NCI-H2196 (cell line): ENCODE data around the gene EGLN3.
A peak's percentile ranks its signal among the peaks of the same experiment; 100 is the strongest.
"Not testable (repeated sequence)": the region's sequence is repeated elsewhere in the genome, so short reads cannot be mapped to it uniquely, and the experiment has no call there.

Experiments used
- DNase-seq: peaks from one replicate; lab custom pipeline; 2025; ENCODE audit not compliant: unreplicated experiment; lab: John Stamatoyannopoulos, UW

Gene EGLN3

GRCh38 chr14:33962466-33962865 lies 11.6 kb upstream of the EGLN3 start:
- not testable (repeated sequence) for DNase-seq

- DNase-seq: no peak
Observed at GRCh38 chr14:33962016-33962415, 11.1 kb upstream of the EGLN3 start.

- no peak for DNase-seq
Observed at GRCh38 chr14:33959692-33960151, 8.8 kb upstream of the EGLN3 start.

GRCh38 chr14:33958605-33959226 lies 7.8 kb upstream of the EGLN3 start:
- DNase-seq: no peak

DNA sequence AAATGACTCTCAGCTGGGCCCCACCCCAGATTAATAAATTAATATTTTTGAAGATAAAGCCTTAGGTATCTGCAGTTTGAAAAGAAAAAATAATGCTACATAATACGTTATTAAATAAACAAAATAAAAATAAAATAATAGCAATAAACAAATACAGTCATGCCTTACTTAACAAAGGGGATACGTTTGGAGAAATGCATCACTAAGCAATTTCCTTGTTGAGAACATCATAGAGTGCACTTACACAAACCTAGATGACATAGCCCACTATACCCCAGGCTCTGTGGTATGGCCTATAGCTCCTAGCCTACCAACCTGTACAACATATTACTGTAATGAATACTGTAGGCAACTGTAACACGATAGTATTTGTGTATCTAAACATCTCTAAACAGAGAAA lies 7.1 kb upstream of the EGLN3 start:
- DNase-seq: no peak

- no peak for DNase-seq
Observed at GRCh38 chr14:33957299-33957698, 6.4 kb upstream of the EGLN3 start.

- DNase-seq: no peak
Observed at GRCh38 chr14:33956640-33957039, 5.8 kb upstream of the EGLN3 start.

DNA sequence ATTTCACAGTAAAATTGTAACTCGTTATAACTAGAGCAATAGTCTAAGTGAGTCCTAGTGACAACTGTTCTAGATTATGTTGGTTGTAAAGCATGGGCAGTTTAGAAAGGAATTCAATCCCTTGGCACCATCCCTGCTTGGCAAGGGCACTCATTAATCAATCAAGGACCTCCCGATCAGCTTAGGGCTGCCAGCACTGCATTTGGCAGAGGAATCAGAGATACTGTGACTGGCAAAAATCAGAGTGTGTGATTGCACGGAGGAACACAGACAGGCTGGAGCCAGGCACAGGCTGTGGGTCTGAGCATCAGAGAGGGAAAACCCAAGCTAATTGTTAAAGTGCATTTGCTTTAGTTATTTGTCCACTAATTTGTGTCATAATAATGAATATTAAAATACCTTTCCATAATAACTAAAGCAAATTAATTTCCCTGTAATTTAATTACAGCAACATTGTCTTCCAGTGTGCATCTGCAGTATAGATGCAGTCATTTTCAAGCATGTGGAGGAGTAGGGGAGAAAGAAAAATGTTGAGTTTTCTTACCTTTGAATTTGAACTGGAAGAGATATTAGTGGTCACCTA lies 3.2 kb upstream of the EGLN3 start:
- DNase-seq: no peak

GRCh38 chr14:33952541-33952940 lies 1.7 kb upstream of the EGLN3 start:
- DNase-seq: no peak

DNA sequence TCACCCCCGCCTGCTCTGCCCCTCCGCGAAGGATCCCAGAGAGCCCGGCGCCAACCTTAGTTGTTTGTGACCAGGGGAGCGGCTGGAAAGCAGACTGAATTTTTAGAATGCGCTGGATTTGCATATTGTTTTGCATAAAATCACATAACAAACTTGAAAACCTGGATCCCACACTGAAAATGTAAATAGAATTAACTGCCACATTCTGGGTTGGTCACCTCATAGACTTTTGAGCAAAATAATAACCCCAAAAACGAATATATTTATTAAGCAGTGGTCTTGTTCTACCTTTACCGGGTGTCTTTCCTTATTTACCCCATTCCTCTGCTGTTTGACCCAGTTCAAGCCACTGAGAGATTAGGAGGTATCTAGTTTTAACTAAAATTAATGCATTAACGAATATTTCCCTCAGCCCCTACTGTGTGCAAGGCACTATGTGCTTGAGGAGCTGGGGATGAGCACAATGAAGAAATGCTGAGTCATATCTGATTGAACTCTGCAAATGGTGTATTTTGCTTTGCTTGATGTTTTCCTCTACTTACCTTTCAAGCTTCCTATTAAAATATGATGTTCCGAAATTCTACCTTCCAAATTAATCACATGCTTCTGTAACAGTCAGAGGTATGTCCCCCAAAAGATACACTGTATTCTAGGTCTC lies 438 bp upstream of the EGLN3 start:
- DNase-seq: no peak

DNA sequence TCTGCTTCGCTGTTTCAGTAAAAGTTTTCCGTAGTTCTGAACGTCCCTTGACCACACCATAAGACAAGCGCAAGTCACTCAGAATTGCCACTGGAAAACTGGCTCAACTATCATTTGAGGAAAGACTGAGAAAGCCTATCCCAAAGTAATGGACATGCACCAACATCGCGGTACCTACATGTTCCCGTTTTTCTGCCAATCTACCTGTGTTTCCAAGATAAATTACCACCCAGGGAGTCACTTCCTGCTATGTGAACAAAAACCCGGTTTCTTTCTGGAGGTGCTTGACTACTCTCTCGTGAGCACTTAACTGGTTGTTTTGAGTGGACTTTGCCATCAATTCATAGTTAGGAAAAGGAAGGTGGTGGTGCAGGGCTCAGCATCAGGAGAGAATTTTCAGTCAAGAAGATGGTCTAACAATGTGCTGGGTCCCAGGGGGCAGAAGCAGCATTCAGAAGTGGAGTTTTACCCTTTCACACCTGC lies 1.4 kb downstream of the EGLN3 start:
- no peak for DNase-seq

GRCh38 chr14:33948869-33949408 lies 1.9 kb downstream of the EGLN3 start:
- no peak for DNase-seq

GRCh38 chr14:33948145-33948868 lies 2.6 kb downstream of the EGLN3 start:
- no peak for DNase-seq

GRCh38 chr14:33946679-33947476 lies 4.0 kb downstream of the EGLN3 start:
- no peak for DNase-seq

DNA sequence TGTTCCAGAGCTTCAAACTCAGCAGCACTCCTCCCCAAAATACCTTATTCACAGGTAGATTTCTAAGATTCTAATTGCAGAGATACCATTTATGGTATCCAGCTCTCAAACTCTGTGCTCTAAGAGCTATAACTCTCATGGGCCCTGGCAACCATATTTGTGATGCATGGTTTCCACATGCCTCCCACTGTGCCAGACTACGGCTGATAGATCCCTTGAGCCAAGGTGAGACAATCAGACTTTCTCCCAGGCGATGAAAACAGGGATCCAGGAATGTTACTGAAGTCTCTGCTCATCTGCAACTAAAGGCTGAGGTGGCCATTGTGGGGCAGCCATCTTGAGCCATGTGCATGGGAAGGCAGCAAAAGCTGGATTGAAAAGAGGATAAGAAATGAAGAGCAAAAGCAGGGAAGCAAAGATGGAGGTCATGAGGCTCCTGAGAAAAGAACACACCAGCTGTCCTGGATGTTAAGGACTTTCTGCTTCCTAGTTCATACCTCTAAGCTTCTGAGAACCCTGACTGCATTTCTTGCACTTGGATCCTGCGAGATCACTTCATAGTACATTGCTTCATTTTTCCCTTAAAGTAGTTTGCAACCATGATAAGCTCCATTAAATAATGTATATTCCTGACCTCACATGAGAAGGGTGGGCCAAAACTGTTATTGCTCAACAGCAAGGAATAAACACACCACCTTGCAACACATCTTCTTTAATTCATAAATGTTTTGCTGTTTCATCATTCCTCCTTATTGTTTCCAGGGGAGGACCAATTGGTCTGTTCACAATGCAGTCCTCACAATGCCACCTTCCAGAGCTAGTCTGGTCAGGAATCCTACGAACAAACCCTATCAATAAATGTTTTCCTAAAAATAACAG lies 5.4 kb downstream of the EGLN3 start:
- no peak for DNase-seq

DNA sequence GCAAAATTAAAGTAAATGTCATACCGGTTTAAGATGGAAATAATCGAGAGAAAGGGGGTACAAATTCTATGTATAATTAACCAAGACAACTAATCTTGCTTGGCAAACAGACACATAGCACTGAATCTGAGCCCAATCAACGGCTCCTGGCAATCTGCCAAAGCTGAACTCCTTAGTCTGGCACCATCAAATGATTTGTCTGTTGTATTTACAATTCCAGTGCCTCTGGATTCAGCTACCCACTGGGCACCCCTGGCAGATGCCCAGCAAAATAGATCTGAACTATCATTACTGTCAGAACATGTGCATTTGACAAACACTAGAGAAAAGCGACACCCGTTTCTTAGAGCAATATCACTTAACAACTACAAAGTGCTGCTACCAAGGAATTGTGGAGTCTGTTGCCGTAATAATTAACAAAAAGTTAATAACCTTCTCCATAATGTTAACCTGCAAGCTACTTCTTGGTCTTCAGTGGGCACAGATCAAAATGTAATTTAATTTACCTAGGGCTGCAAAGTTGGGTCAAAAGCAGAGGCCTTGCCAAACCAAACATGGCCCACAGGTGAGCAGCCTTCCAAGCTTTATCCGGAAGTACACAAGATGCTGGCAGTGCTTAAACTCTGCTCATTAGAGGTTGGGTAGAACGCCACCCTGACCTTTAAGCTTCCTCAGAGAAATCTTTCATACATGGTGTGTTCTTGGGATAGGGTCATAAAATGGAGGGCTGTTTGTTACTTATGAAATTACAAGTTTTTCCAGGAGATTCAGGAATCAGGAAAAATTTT lies 7.6 kb downstream of the EGLN3 start:
- peak; percentile 90 for DNase-seq

DNA sequence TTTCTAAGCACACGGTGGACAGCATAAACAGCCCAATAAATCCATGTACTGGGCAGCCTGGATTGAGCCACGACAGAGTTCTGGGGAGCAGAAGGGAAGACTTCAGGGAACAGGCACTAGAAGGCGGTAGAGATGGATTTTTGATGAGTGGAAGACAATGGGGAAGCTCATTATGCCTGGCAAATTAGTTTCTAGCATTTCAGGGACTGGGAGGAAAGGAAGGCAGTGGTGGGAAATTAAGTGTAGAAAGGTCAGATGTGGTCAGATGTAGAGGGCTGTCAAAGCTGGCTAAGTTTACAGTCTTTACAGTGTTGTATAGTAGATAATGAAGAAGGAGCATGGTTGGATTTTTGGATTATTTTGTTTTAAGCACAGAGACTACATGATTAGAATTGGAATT lies 9.2 kb downstream of the EGLN3 start:
- DNase-seq: no peak

DNA sequence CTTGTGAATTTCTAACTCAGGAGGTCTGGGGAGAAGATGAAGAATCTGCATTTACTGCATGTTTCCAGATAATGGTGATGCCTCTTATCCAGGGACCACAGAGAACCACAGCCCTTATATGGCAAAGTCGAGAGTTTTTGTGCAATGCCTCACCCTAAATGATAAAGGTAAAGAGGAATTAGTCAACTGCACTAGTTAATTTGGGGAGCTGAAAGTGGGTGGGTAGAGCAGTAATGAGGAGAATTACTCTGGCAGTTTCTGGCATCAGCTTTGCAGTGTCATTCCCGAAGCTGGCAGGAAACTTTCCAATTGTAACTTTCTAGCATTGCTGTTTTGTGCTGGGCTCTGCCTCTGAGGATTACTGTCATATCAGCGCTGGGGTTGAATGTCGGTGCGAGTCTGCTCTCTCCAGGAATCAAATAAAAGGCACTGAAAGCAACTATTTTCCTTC lies 10.3 kb downstream of the EGLN3 start:
- DNase-seq: no peak
